Measurements from ENCODE around the gene TMEM223. TPM values are rescaled to one million over a fixed set of nuclear protein-coding genes. Genes with fewer than 3 reads are reported as not detected.

TMEM223 gene
- total and polyA plus RNA-seq, 9 of the 15 experiments (the other 6 are each of a cell fraction or from before 2014, with no cell fraction given), result 5.9 to 34.5 (median 19.6) TPM

DNA sequence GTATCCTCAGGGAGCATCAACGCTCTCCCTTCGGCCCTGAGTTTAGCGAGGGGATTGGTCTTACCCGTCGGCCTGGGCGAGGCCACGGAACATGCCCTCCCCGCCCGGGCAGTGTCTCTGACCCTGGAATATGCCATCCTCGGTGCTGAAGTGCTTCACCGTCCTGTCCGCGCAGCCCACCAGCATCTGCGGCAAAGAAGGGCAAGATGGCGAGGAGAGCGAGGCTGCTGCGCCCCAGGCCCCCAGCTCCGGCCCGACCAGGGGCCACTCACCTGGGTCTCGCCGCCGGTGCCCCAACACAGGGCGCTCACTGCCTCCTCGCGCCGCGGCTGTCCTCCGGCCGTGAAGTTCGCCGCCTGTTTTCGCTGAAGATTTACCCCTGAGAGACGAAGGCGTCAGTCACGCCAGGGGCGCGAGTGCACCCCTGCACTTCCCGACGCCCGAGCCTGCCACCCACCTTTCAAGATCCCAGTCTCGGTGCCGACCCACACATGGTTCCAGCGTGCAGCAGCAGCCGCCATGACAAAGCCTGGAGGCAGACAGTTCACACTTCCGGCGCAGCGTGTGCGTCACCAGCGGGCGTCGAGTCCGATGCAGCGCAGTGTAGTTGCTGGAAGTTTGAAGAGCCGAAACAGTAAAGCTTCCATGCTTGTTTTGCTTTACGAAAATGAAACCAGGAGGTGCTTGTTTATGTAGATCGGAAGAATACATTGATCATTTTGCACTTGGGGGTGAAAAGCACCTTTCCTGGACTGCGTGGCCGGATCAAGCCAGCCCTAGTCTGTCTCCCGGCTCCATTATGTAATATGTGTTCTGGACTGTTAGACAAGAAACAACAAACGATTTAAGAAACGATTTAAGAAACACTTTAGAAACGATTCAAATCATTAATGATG is 47.5 kb upstream of the TMEM223 start, which contains the start of gene WDR74 (continued):
- TF ChIP-seq IFI16 (CRISPR knock-in tag; IDR thresholded peaks at IDR 0.05), result no peak
- 0 out of 2 replicates have a peak, but pooled peaks have one; percentile 80 for TF ChIP-seq TAF7 (tag; IDR thresholded peaks at IDR 0.05)
- peak; percentile 70; the same call in 1 of the 2 replicates for TF ChIP-seq RB1 (IDR thresholded peaks at IDR 0.05; ENCODE audit: low read depth)
- no peak for TF ChIP-seq SMARCC2 (IDR thresholded peaks at IDR 0.05; ENCODE audit: low read depth)
- TF ChIP-seq SNIP1 (IDR thresholded peaks at IDR 0.05; ENCODE audit: low read depth), result no peak
- no peak for TF ChIP-seq POLR3G (IDR thresholded peaks at IDR 0.05; ENCODE audit: extremely low read depth, insufficient read length, insufficient replicate concordance)
- TF ChIP-seq ZNF324 (CRISPR knock-in tag; IDR thresholded peaks at IDR 0.05), result no peak
- TF ChIP-seq ATF1 (CRISPR knock-in tag; IDR thresholded peaks at IDR 0.05), result peak; percentile 97
- peak; percentile 99 for TF ChIP-seq ATF1 (tag; IDR thresholded peaks at IDR 0.05)
- TF ChIP-seq IRF2 (CRISPR knock-in tag; IDR thresholded peaks at IDR 0.05), result no peak
- no peak for TF ChIP-seq MAFG (tag; conservative IDR thresholded peaks at IDR 0.05)
- TF ChIP-seq TEAD1 (CRISPR knock-in tag; IDR thresholded peaks at IDR 0.05), result peak in 1 of 2 experiments; percentile 77; a peak in 1 of 4 replicates
- TF ChIP-seq DPF2 (IDR thresholded peaks at IDR 0.05), result no peak
- no peak for TF ChIP-seq SP2 (IDR thresholded peaks at IDR 0.05; ENCODE audit: extremely low read depth, low read depth, low read length, poor library complexity, severe bottlenecking)
- no peak for TF ChIP-seq ZNF696 (CRISPR knock-in tag; conservative IDR thresholded peaks at IDR 0.05)
- TF ChIP-seq ETS1 (conservative IDR thresholded peaks at IDR 0.05; ENCODE audit: control insufficient read depth, low read depth, low read length), result peak; percentile 98
- TF ChIP-seq ARID1B (IDR thresholded peaks at IDR 0.05), result no peak
- TF ChIP-seq, protein P1, sequence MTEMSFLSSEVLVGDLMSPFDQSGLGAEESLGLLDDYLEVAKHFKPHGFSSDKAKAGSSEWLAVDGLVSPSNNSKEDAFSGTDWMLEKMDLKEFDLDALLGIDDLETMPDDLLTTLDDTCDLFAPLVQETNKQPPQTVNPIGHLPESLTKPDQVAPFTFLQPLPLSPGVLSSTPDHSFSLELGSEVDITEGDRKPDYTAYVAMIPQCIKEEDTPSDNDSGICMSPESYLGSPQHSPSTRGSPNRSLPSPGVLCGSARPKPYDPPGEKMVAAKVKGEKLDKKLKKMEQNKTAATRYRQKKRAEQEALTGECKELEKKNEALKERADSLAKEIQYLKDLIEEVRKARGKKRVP (CRISPR knock-in tag; IDR thresholded peaks at IDR 0.05), result 0 out of 2 replicates have a peak, but pooled peaks have one; percentile 15
- no peak for TF ChIP-seq ARNT (IDR thresholded peaks at IDR 0.05)
- 0 out of 2 replicates have a peak, but pooled peaks have one; percentile 18 for TF ChIP-seq ZNF384 (IDR thresholded peaks at IDR 0.05; ENCODE audit: low read depth, low read length)
- TF ChIP-seq, protein P2, sequence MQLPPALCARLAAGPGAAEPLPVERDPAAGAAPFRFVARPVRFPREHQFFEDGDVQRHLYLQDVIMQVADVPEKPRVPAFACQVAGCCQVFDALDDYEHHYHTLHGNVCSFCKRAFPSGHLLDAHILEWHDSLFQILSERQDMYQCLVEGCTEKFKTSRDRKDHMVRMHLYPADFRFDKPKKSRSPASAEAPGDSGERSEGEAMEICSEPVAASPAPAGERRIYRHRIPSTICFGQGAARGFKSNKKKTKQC (CRISPR knock-in tag; IDR thresholded peaks at IDR 0.05), result peak; percentile 87
- TF ChIP-seq ZFP1 (CRISPR knock-in tag; IDR thresholded peaks at IDR 0.05), result no peak
- TF ChIP-seq PURB (CRISPR knock-in tag; IDR thresholded peaks at IDR 0.05; ENCODE audit: low read depth), result no peak
- 0 out of 2 replicates have a peak, but pooled peaks have one; percentile 55 for TF ChIP-seq ETV5 (CRISPR knock-in tag; IDR thresholded peaks at IDR 0.05; ENCODE audit: low read depth)
- no peak for TF ChIP-seq MEF2D (tag; conservative IDR thresholded peaks at IDR 0.05; ENCODE audit: low read depth)
- TF ChIP-seq ZNF253 (CRISPR knock-in tag; conservative IDR thresholded peaks at IDR 0.05), result no peak

All from K562 (cell line).